Activated T-cell treated with anti-CD3 and anti-CD28 coated beads, Interleukin-2, amount 50 U/mL, for 72 hours (primary cell): Measurements from ENCODE around the gene MAGED2. TPM values are rescaled to one million over a fixed set of nuclear protein-coding genes. Genes with fewer than 3 reads are reported as not detected.
A peak's percentile ranks its signal among the peaks of the same experiment; 100 is the strongest.
"Not testable (repeated sequence)": the region's sequence is repeated elsewhere in the genome, so short reads cannot be mapped to it uniquely, and the experiment has no call there.

Experiments
- ATAC-seq, 2 donors: fragments of 150-1000 bp; cut with Tn5 transposase; replicated peaks in 1 of 2; 2 replicates each; pipeline ENCODE4 v1.10.0; 2021; ENCODE audit warnings: moderate library complexity in 2 of 2, mild to moderate bottlenecking in 1 of 2
- DNase-seq, 2 donors: peaks; one replicate each; pipeline ENCODE4 v3.0.0; 2021 to 2022; ENCODE audit warnings: mixed read lengths in 1 of 2
- H3K27ac Mint-ChIP-seq: one replicate; pipeline ENCODE4 v1.8.0; 2022; ENCODE audit warnings: mild to moderate bottlenecking, moderate library complexity, mixed read lengths
- H3K27me3 Mint-ChIP-seq: one replicate; pipeline ENCODE4 v1.8.0; 2022; ENCODE audit warnings: low read depth, mixed read lengths
- H3K36me3 Mint-ChIP-seq, 2 donors: one replicate each; pipeline ENCODE4 v1.8.0; 2022; ENCODE audit warnings: mixed read lengths in 2 of 2, mild to moderate bottlenecking in 1 of 2; ENCODE audit not compliant: insufficient read depth in 2 of 2
- H3K4me1 Mint-ChIP-seq: one replicate; pipeline ENCODE4 v1.8.0; 2022; ENCODE audit warnings: low read depth, mixed read lengths
- H3K4me3 Mint-ChIP-seq, 2 donors: one replicate each; pipeline ENCODE4 v1.8.0; 2022; ENCODE audit warnings: mild to moderate bottlenecking in 2 of 2, mixed read lengths in 2 of 2, moderate library complexity in 2 of 2
- H3K9me3 Mint-ChIP-seq, 2 donors: one replicate each; pipeline ENCODE4 v1.8.0; 2022; ENCODE audit warnings: mixed read lengths in 2 of 2
- total RNA-seq, 2 donors: library from RNA; stranded (reverse); gene quantifications; one replicate each; pipeline ENCODE4 v1.2.3, GENCODE V29; 2022

Gene MAGED2
- total RNA-seq, 2 donors from 2014 or later, result 49.7 to 54.1 TPM

- H3K9me3 Mint-ChIP-seq, result peaks cover 0 to 1% of the 10 kb centered on the region in 2 donors
- no peak overlapping the region for H3K27ac Mint-ChIP-seq
- H3K4me3 Mint-ChIP-seq, result no peak overlapping the region
- peaks cover 16% of the 10 kb centered on the region for H3K27me3 Mint-ChIP-seq
- H3K36me3 Mint-ChIP-seq, result no peaks in the 10 kb centered on the region
- no peaks in the 10 kb centered on the region for H3K4me1 Mint-ChIP-seq
- peak in 1 of 2 donors; percentile 14 for DNase-seq
- ATAC-seq, result peak; percentile 58 to 83
Measured at GRCh38 chrX:54825716-54826438, 18.3 kb downstream of the MAGED2 start.

- H3K9me3 Mint-ChIP-seq, result peaks cover 0 to 1% of the 10 kb centered on the region in 2 donors
- H3K4me3 Mint-ChIP-seq, result no peak overlapping the region
- H3K36me3 Mint-ChIP-seq, result no peaks in the 10 kb centered on the region
- no peaks in the 10 kb centered on the region for H3K4me1 Mint-ChIP-seq
- no peak overlapping the region for H3K27ac Mint-ChIP-seq
- DNase-seq (no peak), ATAC-seq (no peak)
- H3K27me3 Mint-ChIP-seq, result peaks cover 23% of the 10 kb centered on the region
Measured at GRCh38 chrX:54826598-54826997, 19.1 kb downstream of the MAGED2 start.

- Mint-ChIP-seq H3K27ac (no peak overlapping the region), H3K9me3 (no peaks in the 10 kb centered on the region), H3K36me3 (no peaks in the 10 kb centered on the region), H3K4me1 (no peaks in the 10 kb centered on the region), H3K4me3 (no peak overlapping the region), H3K27me3 (peaks cover 43% of the 10 kb centered on the region)
- ATAC-seq (no peak), DNase-seq (no peak)
Measured at GRCh38 chrX:54838583-54838982, 31.0 kb downstream of the MAGED2 start.

GRCh38 chrX:54841184-54841874 is 33.8 kb downstream of the MAGED2 start:
- H3K9me3 Mint-ChIP-seq, H3K27ac Mint-ChIP-seq, DNase-seq, H3K36me3 Mint-ChIP-seq, H3K4me1 Mint-ChIP-seq, H3K4me3 Mint-ChIP-seq, ATAC-seq: not testable (repeated sequence)
- H3K27me3 Mint-ChIP-seq, result peaks cover 27% of the 10 kb centered on the region

- DNase-seq, result no peak
- H3K4me1 Mint-ChIP-seq, result no peaks in the 10 kb centered on the region
- peaks cover 0 to 3% of the 10 kb centered on the region in 2 donors for H3K36me3 Mint-ChIP-seq
- ATAC-seq, result no peak
- peaks cover 15% of the 10 kb centered on the region for H3K27me3 Mint-ChIP-seq
- no peak overlapping the region for H3K27ac Mint-ChIP-seq
- H3K9me3 Mint-ChIP-seq, result peaks cover 0 to 2% of the 10 kb centered on the region in 2 donors
- H3K4me3 Mint-ChIP-seq, result no peak overlapping the region
Measured at GRCh38 chrX:54842607-54843006, 35.1 kb downstream of the MAGED2 start.

GRCh38 chrX:54843050-54843449 is 35.5 kb downstream of the MAGED2 start:
- ATAC-seq, result no peak
- Mint-ChIP-seq H3K4me1 (no peaks in the 10 kb centered on the region), H3K27me3 (peaks cover 11% of the 10 kb centered on the region), H3K27ac (no peak overlapping the region), H3K9me3 (peaks cover 0 to 2% of the 10 kb centered on the region in 2 donors), H3K4me3 (no peak overlapping the region), H3K36me3 (peaks cover 0 to 3% of the 10 kb centered on the region in 2 donors)
- no peak for DNase-seq

- not testable (repeated sequence) for H3K9me3 Mint-ChIP-seq, H3K4me3 Mint-ChIP-seq, ATAC-seq, H3K27me3 Mint-ChIP-seq, DNase-seq, H3K27ac Mint-ChIP-seq, H3K36me3 Mint-ChIP-seq, H3K4me1 Mint-ChIP-seq
Measured at GRCh38 chrX:54847700-54848099, 40.2 kb downstream of the MAGED2 start.

- DNase-seq, result no peak
- Mint-ChIP-seq H3K9me3 (peaks cover 2% of the 10 kb centered on the region in 2 donors), H3K36me3 (peaks cover 2 to 4% of the 10 kb centered on the region in 2 donors), H3K27ac (no peak overlapping the region), H3K27me3 (no peaks in the 10 kb centered on the region), H3K4me1 (no peaks in the 10 kb centered on the region), H3K4me3 (no peak overlapping the region)
- ATAC-seq, result no peak
Measured at GRCh38 chrX:54865208-54865607, 57.7 kb downstream of the MAGED2 start.

Other genes starting within 250 kb of the MAGED2 start
- not detected for gene ITIH6, start 9.5 kb upstream of the MAGED2 start, total RNA-seq
- 1 to 10 TPM; 4.1 to 7.6 TPM for gene TRO, start 113.1 kb downstream of the MAGED2 start, total RNA-seq
- 1 to 10 TPM; 1.6 TPM for gene PFKFB1, start 186.4 kb downstream of the MAGED2 start, total RNA-seq
- gene APEX2, start 192.6 kb downstream of the MAGED2 start, total RNA-seq, result 10 to 100 TPM; 21.3 to 26.6 TPM
- gene ALAS2, start 223.2 kb downstream of the MAGED2 start, total RNA-seq, result not detected